Colonic mucosa (tissue), 4 donors: ENCODE results near the gene MED23. TPM values are rescaled to one million over a fixed set of nuclear protein-coding genes. Genes with fewer than 3 reads are reported as not detected.

Experiments
- DNase-seq: peaks from one replicate; pipeline ENCODE4 v3.0.0-alpha.2; 2020
- H3K27ac ChIP-seq: fragments of 200-600 bp; one replicate; pipeline ENCODE4 v1.8.0; 2021
- H3K27me3 ChIP-seq: fragments of 200-600 bp; one replicate; pipeline ENCODE4 v1.8.0; 2021
- H3K36me3 ChIP-seq: fragments of 200-600 bp; one replicate; pipeline ENCODE4 v1.8.0; 2021
- H3K4me1 ChIP-seq: fragments of 200-600 bp; one replicate; pipeline ENCODE4 v1.8.0; 2021; ENCODE audit warnings: mild to moderate bottlenecking
- H3K4me3 ChIP-seq: fragments of 200-600 bp; one replicate; pipeline ENCODE4 v1.8.0; 2021
- H3K9ac ChIP-seq, 2 donors: one replicate each; pipeline ENCODE4 v1.7.0; 2013; ENCODE audit warnings: control low read depth in 2 of 2, low read depth in 2 of 2, low read length in 2 of 2
- H3K9me3 ChIP-seq: fragments of 200-600 bp; one replicate; pipeline ENCODE4 v1.8.0; 2021
- CTCF ChIP-seq: fragments of 200-600 bp; IDR thresholded peaks from one replicate; pipeline ENCODE4 v1.8.0; 2022; ENCODE audit warnings: antibody characterized with exemption, mild to moderate bottlenecking
- intact Hi-C: fragments of 100-400 bp; cut with DNase I; formaldehyde crosslinking; loops from one replicate; pipeline ENCODE4 v1.14.1; 2022
- total RNA-seq, 2 donors: library from RNA; stranded (reverse); fragmentation: NEBNext Ultra II Directional in 1 of 2; extraction: Animal tissue kit (Norgen Biotek cat#: 25700) in 1 of 2; gene quantifications; one replicate each; pipeline ENCODE4 v1.2.1, GENCODE V29; 2021
- donor health status: healthy.
- donor health status: DM: no; HTN: no; CAD: no.
- donor health status: DM: no; HTN: no; CAD: no.

MED23 gene
- total RNA-seq, 2 donors from 2014 or later: 24.5 to 36.5 TPM

DNA sequence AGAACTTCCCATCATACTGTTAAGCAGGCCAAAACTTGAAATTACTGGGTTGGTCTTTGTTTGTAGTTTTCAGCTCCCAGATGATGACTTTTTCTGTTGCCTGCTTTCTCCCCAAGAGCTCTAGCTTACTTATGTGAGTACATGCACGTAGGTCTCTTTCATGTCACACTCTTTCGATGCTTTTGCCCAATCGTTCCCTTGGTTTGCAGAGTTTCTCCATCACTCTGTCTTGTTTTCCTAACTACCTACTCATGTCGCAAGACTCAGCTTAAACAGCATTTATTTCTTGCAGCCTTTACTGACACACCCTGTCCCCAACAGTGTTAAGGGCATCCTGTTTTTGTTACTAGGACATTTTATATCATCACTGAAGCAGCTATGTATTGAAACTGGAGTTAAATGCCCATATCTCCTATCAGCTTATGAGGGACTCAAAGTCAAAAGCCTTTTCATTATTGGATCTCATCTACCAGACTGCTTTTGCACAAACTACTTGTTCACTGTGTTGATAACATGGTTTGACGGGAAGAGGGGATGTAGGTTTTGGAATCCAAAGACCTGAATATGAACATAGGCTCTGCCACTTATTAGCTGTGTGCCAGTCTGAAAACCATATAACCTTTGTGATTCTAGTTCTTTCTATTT is 52.1 kb downstream of the MED23 start:
- H3K36me3 ChIP-seq: no peaks in the 10 kb centered on the region
- H3K27me3 ChIP-seq: no peaks in the 10 kb centered on the region
- no peaks in the 10 kb centered on the region for H3K9me3 ChIP-seq
- no peak for TF ChIP-seq CTCF
- intact Hi-C loops: no loop called here
- no peak overlapping the region for H3K27ac ChIP-seq
- no peak overlapping the region for H3K4me3 ChIP-seq
- DNase-seq: no peak
- H3K9ac ChIP-seq: no peak overlapping the region
- no peaks in the 10 kb centered on the region for H3K4me1 ChIP-seq

- H3K9me3 ChIP-seq: no peaks in the 10 kb centered on the region
- no peak overlapping the region for H3K9ac ChIP-seq
- DNase-seq: no peak
- H3K27me3 ChIP-seq: no peaks in the 10 kb centered on the region
- TF ChIP-seq CTCF: no peak
- no peak overlapping the region for H3K27ac ChIP-seq
- H3K4me3 ChIP-seq: no peak overlapping the region
- intact Hi-C loops: no loop called here
- no peaks in the 10 kb centered on the region for H3K4me1 ChIP-seq
- no peaks in the 10 kb centered on the region for H3K36me3 ChIP-seq
These were observed 53.4 kb downstream of the MED23 start for GRCh38 chr6:131574686-131575085.

DNA sequence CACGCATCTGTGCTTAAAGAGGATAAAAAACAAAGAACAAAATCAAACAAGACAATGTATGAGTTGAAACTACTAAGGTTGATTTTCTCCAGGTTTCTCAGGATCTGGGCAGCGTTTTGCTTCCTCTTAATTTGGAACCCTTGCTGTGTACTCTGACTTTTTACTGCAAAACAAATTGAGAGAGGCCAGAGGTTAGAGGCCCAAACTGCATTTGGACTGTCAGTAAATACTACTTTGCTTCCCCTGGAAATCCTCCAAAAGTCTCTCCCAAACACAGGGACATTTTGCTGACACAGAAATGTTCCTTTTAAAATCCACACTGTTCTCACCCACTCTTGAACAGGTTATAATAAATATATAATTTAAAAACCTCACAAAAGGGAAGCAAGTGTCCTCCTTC is 53.9 kb downstream of the MED23 start:
- no peak for TF ChIP-seq CTCF
- Histone ChIP-seq H3K9me3 (no peaks in the 10 kb centered on the region), H3K9ac (no peak overlapping the region), H3K4me3 (no peak overlapping the region), H3K27ac (no peak overlapping the region), H3K36me3 (no peaks in the 10 kb centered on the region), H3K27me3 (no peaks in the 10 kb centered on the region), H3K4me1 (no peaks in the 10 kb centered on the region)
- no peak for DNase-seq
- intact Hi-C loops: no loop called here

GRCh38 chr6:131572686-131573415 is 55.2 kb downstream of the MED23 start, which contains the start of gene ARG1:
TSS of gene ARG1 (plus strand) at chr6:131573226. CDS start at chr6:131573283, 57 bp downstream.
- no peak for DNase-seq
- intact Hi-C loops: no loop called here
- no peak within 1 kb of the TSS for H3K27ac ChIP-seq
- H3K27me3 ChIP-seq: no peaks in the 10 kb centered on the region
- no peak within 1 kb of the TSS for H3K4me3 ChIP-seq
- no peaks in the 10 kb centered on the region for H3K9me3 ChIP-seq
- no peaks in the 10 kb centered on the region for H3K36me3 ChIP-seq
- no peak within 1 kb of the TSS for H3K9ac ChIP-seq
- TF ChIP-seq CTCF: no peak
- H3K4me1 ChIP-seq: no peaks in the 10 kb centered on the region

DNA sequence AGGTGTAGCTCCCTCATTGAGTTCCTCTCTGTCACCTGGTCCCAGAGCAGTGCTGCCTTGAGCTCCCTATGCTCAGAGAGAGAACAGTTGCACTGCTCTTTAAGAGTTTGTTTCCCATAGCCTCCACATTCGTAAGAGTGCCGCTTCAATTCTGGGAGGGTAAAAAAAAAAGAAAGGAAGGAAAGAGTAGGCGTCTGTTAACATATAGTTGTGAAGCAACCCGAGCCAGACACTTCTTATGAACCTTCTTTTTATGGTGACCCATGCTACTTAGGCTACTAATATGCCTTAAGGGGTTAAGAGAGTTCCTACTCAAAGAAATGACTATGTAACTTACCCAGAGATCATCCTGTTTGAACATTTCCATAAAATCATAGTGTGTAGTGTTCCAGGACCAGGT is 59.3 kb downstream of the MED23 start:
- intact Hi-C loops: no loop called here
- TF ChIP-seq CTCF: no peak
- Histone ChIP-seq H3K36me3 (no peaks in the 10 kb centered on the region), H3K27me3 (no peaks in the 10 kb centered on the region), H3K27ac (no peak overlapping the region), H3K9me3 (no peaks in the 10 kb centered on the region), H3K9ac (no peak overlapping the region), H3K4me1 (no peaks in the 10 kb centered on the region), H3K4me3 (no peak overlapping the region)
- DNase-seq: no peak
